ENCODE results near the gene TPST1.
"Not testable (repeated sequence)": the region's sequence is repeated elsewhere in the genome, so short reads cannot be mapped to it uniquely, and the experiment has no call there.

Gene TPST1

DNA sequence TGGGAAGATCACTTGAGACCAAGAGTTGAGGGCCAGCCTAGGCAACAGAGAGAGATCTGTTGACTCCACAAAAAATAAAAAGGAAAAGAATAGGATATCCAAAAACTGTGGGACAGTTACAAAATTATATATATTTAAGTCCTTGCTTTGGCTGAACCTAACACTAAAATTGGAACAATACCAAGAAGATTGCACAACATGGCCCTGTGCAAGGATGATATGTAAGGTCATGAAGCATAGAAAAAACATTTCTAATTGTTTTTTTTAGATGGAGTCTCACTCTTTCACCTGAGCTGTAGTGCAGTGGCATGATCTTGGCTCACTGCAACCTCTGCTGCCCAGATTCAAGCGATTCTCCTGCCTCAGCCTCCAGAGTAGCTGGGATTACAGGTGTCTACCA is 139.0 kb downstream of the TPST1 start:
- no peak for DNase-seq

DNA sequence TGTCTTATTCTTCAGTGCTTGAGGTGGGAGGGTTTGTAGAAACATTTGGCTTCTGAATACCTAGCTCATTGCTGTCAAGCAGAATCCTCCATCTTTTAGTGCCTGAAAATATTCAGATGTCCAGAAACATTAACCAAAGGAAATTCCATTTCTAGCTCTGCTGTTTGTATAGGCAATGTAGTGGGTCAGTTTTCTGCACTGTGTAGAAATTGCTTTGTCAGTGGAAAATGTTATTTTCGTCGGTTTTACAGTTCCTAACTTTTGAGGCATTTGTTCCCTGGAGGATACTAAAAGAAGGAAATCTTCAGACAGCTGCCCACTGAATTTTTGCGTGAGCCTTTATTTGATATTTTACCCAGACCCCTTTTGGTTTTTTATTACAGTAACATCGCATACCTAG is 143.4 kb downstream of the TPST1 start:
- DNase-seq = no peak

DNA sequence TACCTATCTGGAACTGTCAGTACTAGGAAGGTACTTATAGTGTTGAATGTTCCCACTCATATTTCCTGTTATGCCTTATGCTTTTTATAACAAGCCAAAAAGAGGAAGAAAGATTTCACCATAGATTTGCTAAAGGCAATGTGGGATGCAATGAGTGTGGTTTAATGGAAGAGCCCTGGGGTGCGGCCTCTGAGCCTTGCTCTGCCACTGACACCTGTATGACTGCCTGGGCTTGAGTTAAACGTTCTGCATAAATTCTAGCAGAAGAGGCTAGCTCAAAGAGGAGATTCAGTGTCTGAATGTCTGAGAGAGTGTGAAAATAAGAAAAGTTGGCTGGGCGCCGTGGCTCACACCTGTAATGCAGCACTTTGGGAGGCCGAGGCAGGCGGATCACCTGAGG is 143.8 kb downstream of the TPST1 start:
- no peak for DNase-seq

DNA sequence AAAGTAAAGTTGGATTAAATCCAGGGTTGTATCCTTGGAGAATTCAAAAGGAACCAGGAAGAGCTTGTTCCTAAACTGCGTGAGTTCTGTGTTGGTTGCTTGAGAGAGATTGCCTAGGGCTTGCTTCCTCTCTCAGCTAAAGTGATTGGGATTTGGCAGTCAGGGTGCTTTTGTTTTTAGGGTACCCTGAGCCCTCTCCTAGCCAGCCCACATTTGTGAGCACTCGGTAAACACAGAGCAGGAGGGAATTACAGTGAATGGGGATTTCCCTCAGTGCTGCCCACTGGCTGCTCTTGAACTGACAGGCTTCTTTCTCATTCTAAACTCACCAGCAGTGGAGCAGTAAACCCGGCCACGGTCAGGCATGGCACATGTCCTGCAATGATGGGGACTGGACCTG is 146.9 kb downstream of the TPST1 start:
- DNase-seq = no peak

DNA sequence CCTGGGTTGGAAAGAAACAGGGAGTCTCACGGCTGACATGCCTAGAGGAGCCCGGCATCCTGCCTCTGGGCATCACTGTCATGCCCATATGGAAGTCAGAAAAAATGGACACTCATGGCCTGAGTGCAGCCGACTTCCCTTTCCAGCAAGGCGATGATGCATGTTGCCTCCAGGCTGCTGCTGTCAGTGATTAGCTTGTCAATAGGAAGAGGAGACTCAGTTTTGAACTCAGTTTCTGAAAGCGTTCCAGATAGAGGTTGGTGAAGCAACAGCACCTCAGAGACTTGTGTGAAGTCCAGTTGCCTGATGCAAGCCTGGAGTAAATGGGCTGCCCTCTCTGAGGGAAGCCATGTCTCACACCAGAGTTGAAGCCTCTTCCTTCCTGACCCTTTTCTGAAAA is 148.4 kb downstream of the TPST1 start:
- no peak for DNase-seq

DNA sequence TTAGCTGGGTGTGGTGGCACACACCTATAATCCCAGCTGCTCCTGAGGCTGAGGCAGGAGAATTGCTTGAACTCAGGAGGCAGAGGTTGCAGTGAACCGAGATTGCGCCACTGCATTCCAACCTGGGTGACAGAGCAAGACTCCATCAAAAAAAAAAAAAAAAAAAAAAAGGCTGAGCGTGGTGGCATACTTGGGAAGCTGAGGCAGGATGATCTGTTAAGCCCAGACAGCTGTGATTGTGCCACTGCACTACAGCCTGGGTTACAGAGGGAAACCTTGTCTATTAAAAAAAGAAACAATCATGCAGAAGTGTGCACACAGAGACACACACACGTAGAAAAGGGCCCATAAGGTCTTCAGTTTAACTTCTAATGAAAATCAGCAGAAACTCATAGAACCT is 150.6 kb downstream of the TPST1 start:
- DNase-seq = no peak

DNA sequence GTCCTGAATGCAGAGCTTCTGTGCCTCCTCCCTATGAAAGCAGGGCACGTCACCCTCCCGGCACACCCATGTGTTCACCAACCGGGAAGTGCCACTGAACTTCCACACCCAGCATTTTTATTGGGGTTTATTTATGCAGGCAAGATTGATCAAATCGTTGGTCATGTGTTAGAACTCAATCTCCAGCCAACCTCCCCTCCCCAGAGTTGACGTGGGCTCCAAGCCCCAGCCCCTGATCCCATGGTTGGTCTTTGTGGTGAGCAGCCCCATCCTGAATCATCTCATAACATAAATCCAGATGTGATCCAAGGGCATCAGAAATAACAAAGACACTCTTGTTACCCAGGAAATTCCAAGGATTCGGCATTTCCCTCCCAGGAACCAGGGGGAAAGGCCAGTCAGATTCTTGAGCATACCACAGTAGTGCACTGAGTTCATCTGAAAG is 151.2 kb downstream of the TPST1 start:
- DNase-seq = no peak

DNA sequence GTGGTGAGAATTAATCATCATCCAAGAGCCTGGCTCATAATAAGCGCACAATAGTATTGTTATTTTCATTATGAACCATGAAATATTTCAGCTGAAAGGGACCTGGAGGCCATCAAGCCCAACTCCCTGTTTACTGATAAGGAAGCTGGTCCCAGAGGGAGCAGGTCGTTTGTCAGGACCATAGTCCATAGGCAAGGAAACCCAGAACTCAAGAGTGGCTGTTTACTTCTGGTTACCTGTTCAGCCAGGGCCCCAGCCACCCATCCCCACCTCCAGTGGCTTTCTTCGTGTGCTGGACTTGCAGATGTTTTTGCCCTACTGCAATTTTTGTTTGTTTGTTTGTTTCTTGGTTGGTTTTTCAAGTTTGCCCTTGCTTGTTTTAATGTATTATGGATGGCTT is 152.0 kb downstream of the TPST1 start:
- no peak for DNase-seq

DNA sequence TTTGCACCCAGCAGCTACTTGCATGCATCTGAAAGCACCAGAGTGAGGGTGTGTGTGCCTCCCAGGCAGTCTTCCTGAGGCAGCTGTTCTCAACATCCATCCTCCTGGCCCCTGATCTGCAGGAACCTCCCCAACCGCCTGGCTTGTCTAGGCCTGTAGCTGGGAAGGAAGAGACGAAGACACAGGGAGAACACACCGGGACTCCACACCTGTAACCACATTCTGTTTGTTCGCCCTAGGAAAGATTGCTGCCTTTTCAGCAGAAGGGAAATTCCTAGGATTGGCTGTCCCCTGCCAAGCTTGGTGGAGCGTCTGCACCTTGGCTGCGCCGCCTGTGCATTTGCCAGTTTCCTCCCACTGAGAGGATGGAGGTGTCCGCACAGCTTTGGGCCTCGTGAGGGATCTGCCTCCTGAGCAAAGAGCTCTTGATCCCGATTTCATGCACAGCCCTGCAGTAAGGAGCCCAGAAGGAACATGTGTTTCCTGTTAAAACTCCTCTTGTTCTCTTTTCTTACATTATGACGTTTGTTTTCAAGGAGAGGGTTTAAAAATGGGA is 154.6 kb downstream of the TPST1 start:
- no peak for DNase-seq

DNA sequence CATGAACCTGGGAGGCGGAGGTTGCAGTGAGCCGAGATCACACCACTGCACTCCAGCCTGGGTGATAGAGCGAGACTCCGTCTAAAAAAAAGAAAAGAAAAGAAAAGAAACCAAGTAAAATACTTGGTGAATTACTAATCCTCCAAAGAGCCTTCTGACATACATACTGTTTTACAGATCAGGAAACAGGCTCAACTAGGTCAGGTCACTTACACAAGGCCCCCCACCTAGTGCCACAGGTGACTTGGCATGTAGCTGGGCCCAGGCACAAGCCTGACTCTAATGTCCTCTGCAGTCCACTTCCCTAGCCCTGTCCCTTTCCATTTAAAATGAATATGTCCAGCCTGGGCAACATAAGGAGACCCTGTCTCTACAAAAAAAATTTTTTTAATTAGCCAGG is 157.0 kb downstream of the TPST1 start:
- DNase-seq = no peak

DNA sequence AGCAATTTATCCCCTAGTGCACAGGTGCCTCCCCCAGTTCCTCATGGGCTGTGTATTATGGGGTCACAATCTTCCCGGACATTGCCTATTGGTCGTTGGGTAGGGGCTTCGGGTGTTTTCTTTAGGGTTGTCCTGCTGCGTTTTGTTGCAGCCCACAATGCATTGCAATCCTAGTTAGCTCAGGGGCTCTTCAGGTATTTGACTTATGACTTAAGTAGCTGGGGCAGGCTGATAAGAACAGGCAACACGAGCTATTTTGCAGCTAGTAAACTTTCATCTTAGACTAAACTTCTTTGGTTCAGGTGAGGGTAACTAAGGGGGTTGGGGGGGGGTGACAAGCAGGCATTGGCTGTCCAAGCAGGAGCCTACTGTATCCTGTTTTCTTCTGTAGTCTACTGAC is 158.5 kb downstream of the TPST1 start:
- no peak for DNase-seq

DNA sequence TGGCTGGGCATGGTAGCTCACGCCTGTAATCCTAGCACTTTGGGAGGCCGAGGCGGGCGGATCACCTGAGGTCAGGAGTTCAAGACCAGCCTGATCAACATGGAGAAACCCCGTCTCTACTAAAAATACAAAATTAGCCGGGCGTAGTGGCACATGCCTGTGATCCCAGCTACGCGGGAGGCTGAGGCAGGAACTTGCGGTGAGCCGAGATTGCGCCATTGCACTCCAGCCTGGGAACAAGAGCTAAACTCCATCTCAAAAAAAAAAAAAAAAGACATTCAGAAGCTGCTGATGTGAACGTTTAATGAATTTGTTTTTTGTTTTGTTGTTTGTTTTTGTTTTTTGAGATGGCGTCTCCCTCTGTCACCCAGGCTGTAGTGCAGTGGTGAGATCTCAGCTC is 159.9 kb downstream of the TPST1 start:
- not testable (repeated sequence) for DNase-seq

DNA sequence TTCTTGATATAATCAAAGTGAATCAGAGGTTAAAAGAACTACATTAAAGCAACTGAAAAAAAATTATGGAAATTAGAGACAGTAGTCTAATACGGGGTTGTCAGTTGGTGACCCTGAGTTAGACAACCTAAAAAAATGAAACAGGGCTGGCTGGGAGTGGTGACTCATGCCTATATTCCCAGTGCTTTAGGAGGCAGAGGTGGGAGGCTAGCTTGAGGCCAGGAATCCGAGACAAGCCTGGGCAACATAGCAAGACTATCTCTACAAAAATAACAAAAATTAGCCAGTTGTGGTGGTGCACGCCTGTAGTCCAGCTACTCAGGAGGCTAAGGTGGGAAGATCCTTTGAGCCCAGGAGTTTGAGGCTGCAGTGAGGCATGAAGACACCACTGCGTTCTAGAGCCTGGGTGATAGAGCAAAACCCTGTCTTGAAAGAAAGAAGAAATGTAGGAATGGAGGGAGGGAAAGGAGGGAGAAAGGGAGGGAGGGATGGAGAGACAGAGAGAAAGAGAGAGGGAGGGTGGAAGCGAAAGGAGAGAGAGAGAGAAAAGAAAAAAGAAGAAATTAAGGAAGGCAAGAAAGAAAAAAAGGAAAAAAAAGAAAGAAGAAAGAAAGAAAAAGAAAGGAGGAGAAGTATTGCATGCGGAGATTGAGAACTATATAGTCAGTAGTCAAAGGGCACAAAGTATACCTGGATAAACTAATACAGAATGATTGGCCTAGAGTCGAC is 166.1 kb downstream of the TPST1 start:
- DNase-seq = no peak

DNA sequence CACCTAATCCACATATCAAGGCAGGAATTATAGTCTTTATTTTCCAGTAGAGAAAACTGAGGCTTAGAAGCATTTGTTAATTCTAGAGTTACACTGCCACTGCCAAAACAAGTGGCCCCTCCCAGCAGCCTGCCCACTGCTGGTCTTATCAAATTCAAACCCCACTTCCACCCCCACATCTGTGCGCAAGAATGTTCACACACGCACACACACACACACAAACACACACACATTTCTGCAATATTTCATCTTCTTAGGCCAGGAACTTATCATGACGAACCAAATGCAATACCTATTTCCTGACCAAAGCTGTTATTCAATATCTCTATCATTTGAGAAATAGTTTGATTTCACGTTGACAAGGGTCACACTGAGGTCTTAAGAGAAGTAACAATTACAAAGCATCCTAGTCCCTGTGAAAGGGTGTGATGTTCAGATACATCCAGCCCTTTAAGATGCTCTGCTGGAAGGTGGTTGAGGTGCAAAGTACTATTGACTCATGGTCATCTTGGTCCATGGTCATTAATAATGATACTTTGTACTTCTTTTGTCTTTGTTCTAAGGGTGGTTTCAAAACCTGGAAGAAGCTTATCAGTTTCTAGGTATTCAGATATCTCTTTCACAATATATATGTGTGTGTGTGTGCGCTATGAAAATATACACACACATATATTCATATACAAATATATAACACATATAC is 169.2 kb downstream of the TPST1 start:
- not testable (repeated sequence) for DNase-seq

DNA sequence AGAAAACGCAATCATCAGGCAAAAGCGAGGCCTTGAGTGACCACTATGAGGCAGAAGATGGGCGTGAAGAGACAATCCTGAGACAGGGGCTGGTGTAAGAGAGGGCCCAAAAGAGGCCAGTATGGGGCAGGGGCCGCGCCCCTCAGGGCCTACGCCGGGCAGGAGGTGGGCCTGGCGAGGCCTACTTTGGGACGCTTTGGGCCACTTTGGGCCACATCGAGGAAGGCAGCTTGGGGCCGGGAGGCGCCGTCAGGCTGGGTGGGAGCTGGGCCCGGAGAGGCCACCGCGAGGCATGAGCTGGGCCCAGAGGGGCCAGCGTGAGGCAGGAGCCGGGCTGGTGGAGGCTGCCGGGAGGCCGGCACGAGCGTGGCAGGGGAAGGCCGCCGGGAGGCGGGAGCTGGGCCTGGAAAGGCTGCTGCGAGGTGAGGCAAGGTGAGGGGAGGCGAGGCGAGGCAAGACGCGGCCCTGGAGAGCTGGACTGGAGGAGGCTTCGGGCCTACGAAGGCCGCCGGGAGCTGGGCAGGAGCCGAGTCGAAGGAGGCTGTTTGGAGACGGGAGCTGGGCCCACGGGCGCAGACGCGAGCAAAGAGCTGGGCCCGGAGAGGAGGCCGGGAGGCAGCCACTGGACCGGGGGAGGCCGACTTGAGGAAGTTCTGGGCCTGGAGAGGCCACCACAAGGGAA is 171.3 kb downstream of the TPST1 start:
- no peak for DNase-seq

DNA sequence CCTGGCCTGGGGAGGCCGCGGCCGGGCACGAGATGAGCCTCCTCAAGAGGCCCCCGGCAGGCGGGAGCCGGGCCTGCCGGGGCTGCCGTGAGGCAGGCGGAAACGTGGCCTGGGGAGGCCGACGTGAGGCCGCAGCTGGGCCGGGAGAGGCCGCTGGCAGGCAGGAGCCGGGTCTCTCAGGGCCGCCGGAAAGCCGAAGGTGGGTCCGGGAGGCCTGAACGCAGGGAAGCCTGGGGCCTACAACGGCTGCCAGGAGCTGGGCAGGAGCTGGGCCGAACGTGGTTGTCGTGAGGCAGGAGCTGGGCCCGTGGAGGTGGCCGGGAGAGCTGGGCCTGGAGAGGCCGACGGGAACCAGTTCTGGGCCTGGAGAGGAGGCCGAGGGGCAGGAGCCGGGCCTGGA is 171.9 kb downstream of the TPST1 start:
- no peak for DNase-seq

DNA sequence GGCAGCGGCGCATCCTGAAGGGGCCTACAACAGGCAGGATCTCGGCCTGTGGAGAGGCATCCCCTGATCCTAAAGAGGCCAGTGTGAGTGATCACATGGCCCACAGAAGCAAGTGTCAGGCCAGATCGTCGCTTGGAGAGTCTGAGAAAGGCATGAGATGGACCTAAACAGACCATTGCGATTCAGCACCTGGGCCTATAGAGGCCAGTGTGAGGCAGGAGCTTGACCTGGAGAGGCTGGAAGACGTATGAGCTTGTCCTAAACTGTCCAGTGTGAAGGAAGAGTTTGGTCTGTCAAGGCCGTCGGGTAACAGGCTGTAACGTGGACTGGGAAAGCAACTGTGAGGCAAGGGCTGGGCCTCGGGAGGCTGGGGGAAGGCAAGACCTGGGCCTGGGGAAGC is 172.6 kb downstream of the TPST1 start:
- no peak for DNase-seq

DNA sequence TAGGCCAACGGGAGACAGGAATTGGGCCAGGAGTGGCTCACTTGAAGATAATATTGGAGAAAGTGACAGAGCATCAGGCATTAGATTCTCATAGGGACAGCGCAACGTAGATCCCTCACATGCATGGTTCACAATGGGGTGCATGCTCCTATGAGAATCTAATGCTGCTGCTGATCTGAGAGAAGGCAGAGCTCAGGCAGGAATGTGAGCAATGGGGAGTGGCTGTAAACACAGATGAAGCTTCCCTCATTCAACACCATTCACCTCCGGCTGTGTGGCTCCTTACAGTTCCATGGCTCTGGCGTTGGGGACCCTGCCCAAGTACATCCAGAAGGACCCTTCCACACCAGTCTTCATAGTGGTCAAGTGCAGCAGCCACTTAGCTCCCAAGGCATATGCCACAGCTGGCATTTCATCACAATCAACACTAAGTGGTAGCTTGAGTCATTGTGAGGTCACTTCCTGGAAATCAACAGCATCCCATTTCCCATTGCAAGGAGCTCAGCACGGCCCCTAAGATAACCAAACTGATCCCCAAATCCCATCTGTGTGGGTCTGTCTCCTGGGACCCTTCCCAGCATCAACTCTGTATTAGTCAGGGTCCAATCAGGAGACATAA is 174.5 kb downstream of the TPST1 start:
- no peak for DNase-seq

DNA sequence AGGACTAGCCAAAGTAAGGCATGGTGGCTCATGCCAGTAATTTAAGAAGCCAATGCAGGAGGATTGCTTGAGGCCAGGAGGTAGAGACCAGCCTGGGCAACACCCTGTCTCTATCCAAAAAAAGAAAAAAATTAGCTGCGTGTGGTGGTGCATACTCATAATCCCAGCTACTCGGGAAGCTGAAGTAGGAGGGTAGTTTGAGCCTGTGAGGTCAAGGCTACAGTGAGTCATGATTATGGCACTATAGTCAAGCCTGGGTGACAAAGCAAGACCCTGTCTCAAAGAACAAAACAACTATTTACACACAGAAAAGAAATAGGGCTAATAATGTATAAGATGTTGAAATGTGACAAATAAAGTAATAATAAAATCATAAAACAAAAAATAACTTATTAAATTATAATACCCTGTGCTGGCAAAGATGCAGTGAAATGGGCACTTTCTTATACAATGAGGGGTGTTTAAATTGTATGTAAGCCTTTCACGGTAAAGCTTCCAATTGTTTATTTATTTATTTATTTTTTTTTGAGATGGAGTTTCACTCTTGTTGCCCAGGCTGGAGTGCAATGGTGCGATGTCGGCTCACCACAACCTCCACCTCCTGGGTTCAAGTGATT is 175.2 kb downstream of the TPST1 start:
- no peak for DNase-seq

DNA sequence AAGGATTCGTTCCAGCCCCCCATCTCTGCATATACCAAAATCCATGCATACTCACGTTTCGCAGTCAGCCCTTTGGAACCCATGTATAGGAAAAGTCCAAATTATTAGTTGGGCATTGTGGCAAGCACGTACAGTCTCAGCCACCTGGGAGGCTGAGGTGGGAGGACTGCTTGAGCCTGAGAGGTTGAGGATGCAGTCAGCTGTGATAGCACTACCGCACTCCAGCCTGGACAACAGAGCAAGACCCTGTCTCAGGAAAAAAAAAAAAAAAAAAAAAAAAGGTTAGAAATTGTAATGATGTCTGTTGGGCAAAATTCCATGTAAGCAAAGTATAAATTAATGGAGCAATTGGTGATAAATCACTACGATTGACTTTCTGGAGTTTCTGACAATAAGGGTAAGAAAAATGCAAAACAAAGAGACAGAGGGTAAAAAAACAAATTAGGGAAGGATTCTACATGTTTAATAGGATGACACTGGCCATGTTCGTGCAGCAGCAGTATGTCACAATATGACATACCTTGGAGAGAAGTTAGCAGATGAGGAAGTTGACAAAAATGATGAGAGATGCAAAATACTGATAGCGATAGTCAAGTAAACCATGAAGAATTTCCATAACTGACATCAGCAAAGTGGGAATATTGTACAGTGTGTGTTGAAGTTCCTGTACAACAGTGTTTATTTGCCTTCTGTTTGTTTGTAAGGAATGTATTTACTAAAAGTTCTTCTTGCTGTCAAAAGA is 177.2 kb downstream of the TPST1 start:
- not testable (repeated sequence) for DNase-seq

DNA sequence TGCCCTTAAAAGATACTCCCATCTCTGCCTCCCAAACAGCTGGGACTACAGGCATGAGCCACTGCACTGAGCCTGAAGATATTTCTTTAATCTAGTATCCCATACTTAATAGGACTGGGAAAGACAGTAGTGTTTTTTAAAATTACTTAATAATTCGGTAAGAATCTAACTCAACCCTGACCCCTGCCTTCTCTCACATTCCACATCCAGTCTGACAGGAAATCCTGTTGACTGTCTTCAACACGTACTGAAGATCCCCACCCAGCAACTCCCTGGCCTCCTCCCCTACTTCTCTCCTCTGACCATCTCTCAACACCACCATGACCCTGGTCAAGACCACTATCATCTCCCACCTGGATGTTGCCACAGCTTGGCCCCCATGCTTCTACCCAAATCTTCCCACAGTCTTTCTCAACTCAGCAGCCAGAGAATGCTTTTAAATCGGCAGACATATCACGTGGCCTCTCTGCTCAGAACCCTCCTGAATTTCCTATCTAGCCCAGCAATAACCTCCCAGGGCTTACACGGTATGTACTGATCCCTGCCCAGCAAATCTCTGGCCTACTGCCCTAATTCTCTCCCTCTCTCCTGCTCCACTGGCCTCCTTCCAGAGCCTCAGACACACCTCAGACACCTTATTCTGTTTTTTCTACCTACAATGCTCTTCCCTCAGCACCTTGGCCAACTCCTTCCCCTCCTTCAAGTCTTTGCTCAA is 180.2 kb downstream of the TPST1 start:
- DNase-seq = not testable (repeated sequence)
